ENCODE results near the gene MAGIX.

GRCh38 chrX:49184294-49185281 lies 22.0 kb downstream of the MAGIX start:
- TF ChIP-seq YY1 (IDR thresholded peaks at IDR 0.05; ENCODE audit: insufficient read depth, insufficient read length) (no peak), SUZ12 (IDR thresholded peaks at IDR 0.05; ENCODE audit: extremely low read depth, insufficient read depth, insufficient read length) (no peak), ZNF274 (IDR thresholded peaks at IDR 0.05; ENCODE audit: low read depth, low read length) (no peak)
